Right renal cortex interstitium (tissue), 3 donors: ENCODE measurements around the gene ICA1. TPM values are rescaled to one million over a fixed set of nuclear protein-coding genes. Genes with fewer than 3 reads are reported as not detected.

Experiments used
- DNase-seq, 3 donors: peaks; one replicate each; pipeline ENCODE4 v3.0.0-alpha.2; 2013; ENCODE audit warnings: low read depth in 3 of 3, low spot score in 2 of 3
- polyA plus RNA-seq, 3 donors: library from polyadenylated mRNA; unstranded; fragments of 120-200 nt; gene quantifications; one replicate each; pipeline ENCODE4 v1.2.1, GENCODE V29; 2013; ENCODE audit not compliant: insufficient read length in 3 of 3

The ICA1 gene
- polyA plus RNA-seq, 3 donors, result 19.7 to 24.1 (median 22.7) TPM

- no peak for DNase-seq
Measured at GRCh38 chr7:8228766-8229674, 32.9 kb downstream of the ICA1 start.

DNA sequence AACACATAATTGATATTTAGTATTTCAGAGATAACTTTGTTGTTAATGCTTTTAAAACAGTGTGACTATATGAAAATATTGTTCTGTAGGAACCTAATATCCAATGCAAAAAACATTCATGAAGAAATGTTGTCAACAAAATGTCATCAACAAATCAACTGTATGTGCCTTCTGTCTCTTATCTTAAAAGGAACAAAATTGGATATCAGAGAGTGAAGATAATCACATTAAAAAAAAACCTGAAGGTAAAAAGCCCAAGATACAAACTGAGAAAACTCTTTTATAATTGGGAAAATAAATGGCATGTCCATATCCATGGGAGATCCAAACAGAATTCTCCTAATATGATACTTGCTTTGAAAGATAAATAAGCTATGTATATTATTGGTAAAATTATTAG lies 33.9 kb downstream of the ICA1 start:
- DNase-seq, result no peak

GRCh38 chr7:8227261-8227660 lies 34.7 kb downstream of the ICA1 start:
- no peak for DNase-seq

DNA sequence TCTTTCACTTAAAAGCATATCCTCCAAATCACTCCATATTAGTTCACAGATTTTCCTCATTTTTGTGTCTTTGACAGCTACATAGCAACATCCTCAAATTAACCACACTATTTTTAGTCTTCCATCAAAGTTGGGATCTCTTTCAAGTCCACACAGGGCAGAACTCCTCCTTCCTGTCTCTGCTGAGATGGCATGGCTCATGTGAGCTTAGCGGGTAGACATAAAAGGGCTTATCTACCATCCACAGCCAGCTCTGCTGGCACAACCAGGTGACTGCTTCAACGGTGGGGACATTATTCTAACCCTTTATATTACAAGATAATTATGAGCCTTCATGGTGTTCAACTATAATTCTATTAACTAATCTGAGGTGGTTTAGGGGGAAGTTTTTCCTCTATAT lies 35.5 kb downstream of the ICA1 start:
- no peak for DNase-seq

GRCh38 chr7:8221567-8221966 lies 40.4 kb downstream of the ICA1 start:
- no peak for DNase-seq

DNA sequence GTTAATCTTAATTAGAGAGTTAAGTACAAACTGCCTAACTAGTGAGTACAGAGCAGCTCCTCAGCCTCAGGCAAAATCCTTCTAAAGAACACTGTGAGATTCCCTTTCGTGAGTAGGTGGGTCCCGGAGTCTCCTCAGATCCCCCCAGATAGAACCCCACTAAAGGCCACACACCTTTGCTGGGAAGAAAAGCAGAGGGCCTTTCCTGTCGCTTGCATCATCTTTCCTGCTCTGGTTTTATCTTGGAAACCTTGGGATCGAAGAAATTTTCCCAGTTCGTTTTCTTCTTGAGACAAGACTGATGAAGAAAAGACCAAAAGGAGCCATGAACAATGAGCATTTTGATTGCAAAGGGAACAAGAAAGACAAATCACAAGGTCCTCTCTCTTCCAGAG lies 40.9 kb downstream of the ICA1 start:
- no peak for DNase-seq

- no peak for DNase-seq
Measured at GRCh38 chr7:8220376-8221100, 41.4 kb downstream of the ICA1 start.

GRCh38 chr7:8217200-8218068 lies 44.5 kb downstream of the ICA1 start:
- peak; percentile 65 to 66 (median 65) for DNase-seq

DNA sequence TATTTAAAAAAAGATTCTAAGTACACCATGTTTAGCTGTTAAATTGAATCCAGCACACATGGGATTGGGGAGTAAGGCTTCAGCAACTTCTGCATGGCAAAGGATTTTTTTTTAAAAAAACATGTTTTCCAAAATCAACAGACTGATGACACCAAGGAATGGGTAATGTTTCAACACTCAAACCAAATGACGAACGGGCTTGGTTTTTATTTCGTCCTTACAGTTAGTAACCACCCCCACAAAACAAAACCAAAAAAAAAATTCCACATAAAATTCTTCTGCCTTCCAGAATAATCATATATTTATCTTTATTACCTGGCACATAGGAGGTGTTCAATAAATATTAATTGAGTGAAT lies 45.7 kb downstream of the ICA1 start:
- DNase-seq, result no peak

DNA sequence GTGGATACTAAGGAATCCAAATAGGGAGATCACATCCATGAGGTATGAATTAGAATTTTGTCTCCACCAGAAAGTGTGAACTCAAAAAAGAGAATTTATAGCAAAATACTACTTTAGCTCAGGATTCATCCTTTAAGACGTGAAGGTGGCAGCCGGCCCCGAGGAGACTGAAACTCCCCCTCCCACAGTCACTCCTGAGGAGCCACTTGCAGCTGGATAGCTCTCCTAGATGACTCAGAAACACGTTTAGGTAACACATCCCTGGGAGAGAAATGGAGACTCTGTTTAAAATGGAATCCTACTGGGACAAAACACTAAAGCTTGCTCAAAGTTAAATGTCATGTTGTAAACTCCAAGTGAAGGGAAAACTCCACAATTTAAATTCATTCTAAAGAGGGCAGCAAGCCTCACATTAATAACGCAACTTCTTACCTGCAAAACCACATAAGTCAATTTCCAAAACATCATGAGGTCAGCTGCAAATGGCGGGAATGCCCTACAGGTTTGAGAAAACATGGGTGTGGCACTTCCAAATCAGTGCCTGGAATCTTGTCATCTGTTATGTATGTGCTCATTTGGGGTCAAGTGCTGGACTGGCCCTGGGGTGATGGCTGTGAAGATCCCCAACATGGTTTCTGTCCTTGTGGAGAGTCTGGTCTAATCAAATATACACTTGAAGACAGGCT lies 46.2 kb downstream of the ICA1 start:
- no peak for DNase-seq

DNA sequence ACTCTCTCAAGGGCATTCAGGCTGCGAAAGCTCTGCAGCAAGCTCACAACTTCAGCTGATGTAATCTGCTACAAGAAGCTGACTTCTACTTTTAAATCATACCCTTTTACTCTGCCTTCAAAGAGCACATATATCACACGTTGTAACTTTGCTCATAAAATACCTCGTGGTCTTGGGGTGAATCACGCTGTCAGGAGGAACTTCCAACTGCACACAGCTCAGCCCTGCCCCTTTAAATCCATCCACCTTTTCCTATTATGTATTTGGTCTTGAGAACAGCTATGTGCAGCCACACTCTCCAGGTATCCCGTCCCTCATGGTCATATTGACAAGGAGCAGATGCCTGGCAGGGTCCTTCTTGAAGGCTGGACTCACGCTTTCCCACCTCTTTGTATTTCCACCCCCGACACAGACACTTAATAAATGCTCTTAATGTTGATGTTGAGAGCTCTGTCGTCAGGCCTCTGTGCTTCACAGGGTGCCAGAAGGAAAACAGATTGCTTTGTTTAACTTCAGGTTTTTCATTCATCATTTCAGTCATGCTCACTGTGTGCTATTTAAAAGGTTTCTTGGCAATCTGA lies 47.6 kb downstream of the ICA1 start:
- peak in 1 of 3 donors; percentile 39 for DNase-seq

GRCh38 chr7:8213381-8213780 lies 48.6 kb downstream of the ICA1 start:
- DNase-seq, result no peak

DNA sequence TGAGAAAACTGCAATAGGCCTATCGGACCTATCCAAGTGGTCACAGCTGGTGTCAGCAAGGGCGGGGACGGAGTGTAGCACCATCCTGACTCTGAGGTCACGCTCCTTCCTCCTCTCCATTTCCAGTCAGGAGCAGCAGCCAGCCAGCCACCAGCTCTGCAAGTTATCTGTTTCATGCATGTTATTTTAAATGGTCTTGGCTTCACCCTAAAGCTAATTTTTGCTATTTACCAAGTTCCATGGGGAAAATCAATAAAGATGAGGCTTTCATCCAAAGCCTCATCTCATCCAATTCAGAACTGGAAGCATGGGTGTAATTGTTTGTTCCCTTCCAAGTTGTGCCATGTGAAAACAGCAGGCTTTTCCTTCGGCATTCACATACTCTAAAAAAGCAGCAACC lies 49.3 kb downstream of the ICA1 start:
- DNase-seq, result no peak

- no peak for DNase-seq
Measured at GRCh38 chr7:8211725-8212096, 50.3 kb downstream of the ICA1 start.

GRCh38 chr7:8210845-8211724 lies 50.9 kb downstream of the ICA1 start:
- DNase-seq, result no peak

DNA sequence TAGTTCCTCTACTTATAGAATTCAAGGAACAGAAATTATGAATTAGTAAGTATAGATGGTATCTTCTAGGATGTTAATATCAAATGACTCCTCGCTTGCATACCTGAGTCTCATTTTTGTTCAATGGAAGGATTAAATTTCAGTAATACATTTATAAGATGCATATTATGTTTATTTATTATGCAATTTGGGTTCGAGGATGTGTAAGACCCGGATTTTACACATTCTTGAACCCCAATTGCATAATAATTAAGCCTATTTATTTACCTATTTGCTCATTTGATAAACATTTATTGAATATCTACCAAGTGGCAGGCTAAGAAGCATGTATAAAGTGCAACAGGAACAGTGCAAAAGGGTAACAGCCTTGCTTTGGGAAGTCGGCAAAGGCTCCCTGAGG lies 52.6 kb downstream of the ICA1 start:
- no peak for DNase-seq

DNA sequence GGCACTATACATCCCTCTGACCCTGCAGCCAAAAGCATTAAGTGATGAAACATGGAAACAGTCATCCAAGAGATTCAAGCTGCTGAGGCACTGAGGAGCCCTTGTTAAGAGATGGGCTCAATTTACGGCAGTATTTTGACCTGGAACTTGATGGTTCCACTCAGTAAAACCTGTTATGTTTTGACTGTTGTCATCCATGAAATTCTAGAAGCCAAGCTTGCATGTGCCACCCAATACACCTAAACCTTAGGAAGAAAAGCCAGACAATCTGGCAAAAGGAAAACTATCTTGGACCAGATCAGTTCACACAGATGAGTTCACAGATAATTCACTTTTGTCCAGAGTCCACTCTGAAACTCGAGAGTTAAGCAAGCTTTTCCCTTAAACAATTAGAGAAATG lies 53.2 kb downstream of the ICA1 start:
- peak in 1 of 3 donors; percentile 33 for DNase-seq

DNA sequence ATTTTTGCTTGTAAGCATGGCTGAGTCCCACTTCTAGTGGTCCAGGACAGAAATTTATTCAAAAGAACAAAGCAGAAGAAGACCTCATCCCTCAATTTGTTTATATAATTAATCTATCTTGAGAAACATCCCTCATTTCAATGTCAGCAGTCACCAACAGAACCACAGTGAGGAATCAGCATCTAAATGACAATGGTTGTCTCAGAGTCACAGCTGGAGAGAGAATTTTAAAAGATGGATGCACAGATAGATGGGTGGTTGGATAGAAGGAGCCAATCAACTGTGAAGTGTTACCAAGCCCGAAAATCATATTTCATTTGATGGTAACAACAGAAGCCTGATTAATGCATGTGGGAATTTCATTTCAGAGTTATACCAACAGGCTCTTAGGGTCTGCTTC lies 55.0 kb downstream of the ICA1 start:
- no peak for DNase-seq

DNA sequence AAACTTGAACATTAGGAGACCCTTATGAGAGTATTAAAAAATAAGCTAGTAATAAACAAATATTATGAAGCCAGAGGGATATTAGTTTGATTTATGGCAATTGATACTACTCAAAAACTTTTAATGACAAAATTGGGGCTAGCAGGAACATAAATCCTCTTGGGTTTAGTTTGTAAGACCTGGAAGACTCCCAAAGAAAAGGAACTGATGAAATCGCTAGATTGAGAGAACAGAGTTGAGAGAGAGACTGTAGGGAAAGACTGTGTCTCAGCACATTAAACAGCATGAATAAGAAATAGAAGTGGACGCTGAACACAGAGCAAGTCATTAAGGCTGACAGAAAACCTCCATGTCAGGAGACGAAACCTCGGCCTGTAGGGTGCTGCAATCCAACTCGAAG lies 56.4 kb downstream of the ICA1 start:
- no peak for DNase-seq
